Neural cell (in vitro differentiated cells): ENCODE data around the gene DHX16. TPM values are rescaled to one million over a fixed set of nuclear protein-coding genes. Genes with fewer than 3 reads are reported as not detected.
"Not testable (repeated sequence)": the region's sequence is repeated elsewhere in the genome, so short reads cannot be mapped to it uniquely, and the experiment has no call there.

ENCODE experiments used
- H2AFZ ChIP-seq: fragments of 200-600, 300-800 bp; sonication (generic), shearing (Covaris generic); 2 replicates; pipeline ENCODE4 v1.6.0; 2014; ENCODE audit warnings: low read depth, mild to moderate bottlenecking, antibody characterized with exemption, low read length, moderate library complexity
- H3F3A ChIP-seq: fragments of 200-600 bp; shearing (Covaris generic); 2 replicates; pipeline ENCODE4 v1.6.1; 2016; ENCODE audit warnings: mild to moderate bottlenecking, moderate library complexity, mixed read lengths, antibody characterized with exemption, low read length; ENCODE audit not compliant: insufficient read depth, poor library complexity, severe bottlenecking
- H3K27ac ChIP-seq: fragments of 200-600, 300-800 bp; sonication (generic), shearing (Covaris generic); 2 replicates; pipeline ENCODE4 v1.5.1; 2014; ENCODE audit warnings: mild to moderate bottlenecking, low read length, moderate library complexity
- H3K27me3 ChIP-seq: fragments of 300-800, 200-600 bp; sonication (generic), shearing (Covaris generic); 2 replicates; pipeline ENCODE4 v1.6.0; 2014; ENCODE audit warnings: mild to moderate bottlenecking, low read depth, low read length, moderate library complexity; ENCODE audit not compliant: insufficient read depth
- H3K36me3 ChIP-seq: fragments of 300-800, 200-600 bp; sonication (generic), shearing (Covaris generic); 2 replicates; pipeline ENCODE4 v1.5.1; 2014; ENCODE audit warnings: mild to moderate bottlenecking, antibody characterized with exemption, low read length, moderate library complexity; ENCODE audit not compliant: insufficient read depth
- H3K4me2 ChIP-seq: fragments of 300-800, 200-600 bp; sonication (generic), shearing (Covaris generic); 2 replicates; pipeline ENCODE4 v1.6.0; 2014; ENCODE audit warnings: mild to moderate bottlenecking, low read length
- H3K4me3 ChIP-seq: fragments of 300-800, 200-600 bp; sonication (generic), shearing (Covaris generic); 2 replicates; pipeline ENCODE4 v1.5.1; 2014; ENCODE audit warnings: mild to moderate bottlenecking, low read length, moderate library complexity
- H3K79me2 ChIP-seq: fragments of 200-600 bp; shearing (Covaris generic); replicated peaks from 2 replicates; pipeline ENCODE4 v1.6.0; 2014; ENCODE audit warnings: mild to moderate bottlenecking, low read length, moderate library complexity; ENCODE audit not compliant: insufficient read depth
- H3K9ac ChIP-seq: fragments of 300-800, 200-600 bp; sonication (generic), shearing (Covaris generic); 2 replicates; pipeline ENCODE4 v1.6.1; 2016; ENCODE audit warnings: mild to moderate bottlenecking, low read length, mixed read lengths
- H3K9me2 ChIP-seq: fragments of 200-600 bp; shearing (Covaris generic); 2 replicates; pipeline ENCODE4 v1.6.1; 2016; ENCODE audit warnings: mild to moderate bottlenecking, low read length, mixed read lengths; ENCODE audit not compliant: insufficient read depth
- H3K9me3 ChIP-seq: fragments of 200-600, 300-800 bp; sonication (generic), shearing (Covaris generic); 2 replicates; pipeline ENCODE4 v1.6.1; 2016; ENCODE audit warnings: mild to moderate bottlenecking, mixed run types, low read length, moderate library complexity, mixed read lengths
- H4K20me1 ChIP-seq: fragments of 200-600 bp; shearing (Covaris generic); 2 replicates; pipeline ENCODE4 v1.6.1; 2016; ENCODE audit warnings: mild to moderate bottlenecking, mixed run types; ENCODE audit not compliant: insufficient read depth
- CTCF ChIP-seq: fragments of 450-650 bp; IDR thresholded peaks from 2 replicates; pipeline ENCODE4 v1.5.1; 2014; ENCODE audit warnings: antibody characterized with exemption, mild to moderate bottlenecking, moderate library complexity; ENCODE audit not compliant: poor library complexity, severe bottlenecking
- EP300 ChIP-seq: fragments of 450-650 bp; conservative IDR thresholded peaks from 2 replicates; pipeline ENCODE4 v1.6.1; 2014; ENCODE audit warnings: antibody characterized with exemption, mild to moderate bottlenecking, moderate library complexity; ENCODE audit not compliant: poor library complexity, severe bottlenecking
- EZH2 ChIP-seq: fragments of 200-600, 300-800 bp; shearing (Covaris generic), sonication (generic); IDR thresholded peaks from 2 replicates; pipeline ENCODE4 v1.6.1; 2014; ENCODE audit warnings: antibody characterized with exemption, low read length, borderline replicate concordance, mild to moderate bottlenecking; ENCODE audit not compliant: insufficient read depth, poor library complexity, severe bottlenecking
- MXI1 ChIP-seq: fragments of 450-650 bp; conservative IDR thresholded peaks from 2 replicates; pipeline ENCODE4 v1.6.1; 2014; ENCODE audit warnings: antibody characterized with exemption, mild to moderate bottlenecking; ENCODE audit not compliant: poor library complexity, severe bottlenecking
- POLR2AphosphoS5 ChIP-seq: IDR thresholded peaks from 2 replicates; pipeline ENCODE4 v1.6.1; 2012
- RAD21 ChIP-seq: fragments of 450-650 bp; conservative IDR thresholded peaks from 2 replicates; pipeline ENCODE4 v1.6.1; 2014; ENCODE audit warnings: antibody characterized with exemption, mild to moderate bottlenecking, moderate library complexity
- REST ChIP-seq: IDR thresholded peaks from 2 replicates; pipeline ENCODE4 v1.6.1; 2012; ENCODE audit warnings: borderline replicate concordance
- SMC3 ChIP-seq: fragments of 450-650 bp; conservative IDR thresholded peaks from 2 replicates; pipeline ENCODE4 v1.6.1; 2014; ENCODE audit warnings: antibody characterized with exemption, mild to moderate bottlenecking, moderate library complexity; ENCODE audit not compliant: poor library complexity
- TAF1 ChIP-seq: IDR thresholded peaks from 2 replicates; pipeline ENCODE4 v1.6.1; 2012; ENCODE audit warnings: low read depth
- polyA plus RNA-seq: library from polyadenylated mRNA; depleted of rRNA; stranded (reverse); fragments of >200 nt; gene quantifications from 2 replicates; pipeline ENCODE4 v1.2.3, GENCODE V29; 2014

DHX16 gene
- polyA plus RNA-seq, 1 donor from 2014 or later, result 29.1 TPM

- no peak overlapping the region for H3K4me2 ChIP-seq
- H3K36me3 ChIP-seq, result no peaks in the 10 kb centered on the region
- no peak overlapping the region for H2AFZ ChIP-seq
- no peak overlapping the region for H3K9ac ChIP-seq
- H3K27me3 ChIP-seq, result no peaks in the 10 kb centered on the region
- H3K27ac ChIP-seq, result no peak overlapping the region
- TF ChIP-seq EP300 (no peak), CTCF (peak; percentile 36)
- no peaks in the 10 kb centered on the region for H3K9me3 ChIP-seq
- H3K9me2 ChIP-seq, result no peaks in the 10 kb centered on the region
- H4K20me1 ChIP-seq, result no peaks in the 10 kb centered on the region
- peaks cover 8% of the 10 kb centered on the region for H3K79me2 ChIP-seq
- no peak overlapping the region for H3K4me3 ChIP-seq
- H3F3A ChIP-seq, result no peaks in the 10 kb centered on the region
Observed at GRCh38 chr6:30670760-30671527, 1.9 kb downstream of the DHX16 start.

- H3K79me2 ChIP-seq, H3K36me3 ChIP-seq, H4K20me1 ChIP-seq: not testable (repeated sequence)
Observed at GRCh38 chr6:30666300-30666699, 6.5 kb downstream of the DHX16 start.

GRCh38 chr6:30664994-30665767, 7.6 kb downstream of the DHX16 start:
- no peaks in the 10 kb centered on the region for H3K9me2 ChIP-seq
- H3K79me2 ChIP-seq, result no peaks in the 10 kb centered on the region
- H3K27ac ChIP-seq, result no peak overlapping the region
- H3F3A ChIP-seq, result no peaks in the 10 kb centered on the region
- no peak for TF ChIP-seq RAD21
- no peak for TF ChIP-seq EZH2
- TF ChIP-seq REST, result no peak
- TF ChIP-seq EP300, result no peak
- TF ChIP-seq SMC3, result no peak
- TF ChIP-seq CTCF, result no peak
- no peak for TF ChIP-seq POLR2AphosphoS5
- no peak for TF ChIP-seq MXI1
- no peak for TF ChIP-seq TAF1
- H3K9me3 ChIP-seq, result no peaks in the 10 kb centered on the region
- H3K36me3 ChIP-seq, result no peaks in the 10 kb centered on the region
- no peak overlapping the region for H2AFZ ChIP-seq
- H3K4me2 ChIP-seq, result no peak overlapping the region
- no peak overlapping the region for H3K9ac ChIP-seq
- H4K20me1 ChIP-seq, result no peaks in the 10 kb centered on the region
- H3K27me3 ChIP-seq, result no peaks in the 10 kb centered on the region
- no peak overlapping the region for H3K4me3 ChIP-seq

More at GRCh38 chr6:30666300-30666699, 6.5 kb downstream of the DHX16 start:
- H3K4me3 ChIP-seq, H3K27ac ChIP-seq, H3K9ac ChIP-seq, H3K4me2 ChIP-seq, H3K9me2 ChIP-seq, H3K27me3 ChIP-seq, H2AFZ ChIP-seq, H3K9me3 ChIP-seq, H3F3A ChIP-seq: not testable (repeated sequence)

- H3K27me3 ChIP-seq, H3F3A ChIP-seq, H3K4me2 ChIP-seq, H3K36me3 ChIP-seq, H3K79me2 ChIP-seq, H3K9me2 ChIP-seq, H2AFZ ChIP-seq, H4K20me1 ChIP-seq, H3K27ac ChIP-seq, H3K9me3 ChIP-seq, H3K9ac ChIP-seq, H3K4me3 ChIP-seq: not testable (repeated sequence)
Observed at GRCh38 chr6:30657922-30658321, 14.9 kb downstream of the DHX16 start.
